ENCODE results near the gene RIMBP2.
"Not testable (repeated sequence)": the region's sequence is repeated elsewhere in the genome, so short reads cannot be mapped to it uniquely, and the experiment has no call there.

RIMBP2 gene

GRCh38 chr12:130715998-130716968 lies at the start of gene RIMBP2:
RIMBP2 (minus strand) TSS chr12:130716299; CDS start chr12:130479013, 237,286 bp downstream.
- peak; percentile 26 for DNase-seq (ENCODE audit: low read depth)

DNA sequence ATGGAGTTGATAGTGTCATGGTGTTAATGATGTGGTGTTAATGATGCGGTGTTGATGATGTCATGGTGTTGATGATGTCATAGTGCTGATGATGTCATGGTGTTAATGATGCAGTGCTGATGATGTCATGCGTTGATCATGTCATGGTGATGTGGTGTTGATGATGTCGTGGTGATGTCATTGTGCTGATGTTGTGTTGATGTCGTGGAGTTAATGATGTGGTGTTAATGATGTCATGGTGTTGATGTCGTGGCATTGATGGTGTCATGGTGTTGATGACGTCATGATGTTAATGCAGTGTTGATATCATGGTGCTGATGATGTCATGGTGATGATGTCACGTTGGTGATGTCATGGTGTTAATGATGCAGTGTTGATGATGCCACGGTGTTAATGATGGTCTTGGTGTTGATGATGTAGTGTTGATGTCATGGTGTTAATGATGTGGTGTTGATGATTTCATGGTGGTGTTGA lies 49.1 kb upstream of the RIMBP2 start:
- DNase-seq (ENCODE audit: low read depth), result no peak

DNA sequence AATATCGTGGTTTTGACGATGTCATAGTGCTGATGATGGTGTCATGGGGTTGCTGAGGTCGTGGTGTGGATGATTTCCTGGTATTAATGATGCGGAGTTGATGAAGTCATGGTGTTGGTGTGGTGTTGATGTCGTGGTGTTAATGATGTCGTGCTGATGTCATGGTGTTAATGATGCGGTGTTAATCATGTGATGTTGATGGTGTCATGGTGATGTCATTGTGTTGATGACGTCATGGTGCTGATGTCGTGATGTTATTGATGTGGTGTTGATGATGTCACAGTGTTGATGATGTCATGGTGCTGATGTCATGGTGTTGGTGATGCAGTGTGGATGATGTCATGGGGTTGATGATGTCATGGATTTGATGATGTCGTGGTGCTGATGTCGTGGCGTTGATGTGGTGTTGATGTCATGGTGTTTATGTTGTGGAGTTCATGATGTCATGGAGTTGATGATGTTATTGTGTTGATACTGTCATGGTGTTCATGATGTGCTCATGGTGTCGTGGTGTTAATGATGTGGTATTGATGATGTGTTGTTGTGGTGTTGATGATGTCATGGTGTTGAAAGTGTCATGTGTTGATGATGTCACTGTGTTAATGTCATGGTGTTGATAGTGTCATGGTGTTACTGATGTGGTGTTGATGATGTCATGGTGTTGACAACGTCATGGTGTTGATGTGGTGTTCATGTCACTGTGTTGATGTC lies 48.5 kb upstream of the RIMBP2 start:
- no peak for DNase-seq (ENCODE audit: low read depth)

GRCh38 chr12:130764073-130764472 lies 48.0 kb upstream of the RIMBP2 start:
- no peak for DNase-seq (ENCODE audit: low read depth)

GRCh38 chr12:130762319-130762675 lies 46.2 kb upstream of the RIMBP2 start:
- DNase-seq (ENCODE audit: low read depth), result no peak

DNA sequence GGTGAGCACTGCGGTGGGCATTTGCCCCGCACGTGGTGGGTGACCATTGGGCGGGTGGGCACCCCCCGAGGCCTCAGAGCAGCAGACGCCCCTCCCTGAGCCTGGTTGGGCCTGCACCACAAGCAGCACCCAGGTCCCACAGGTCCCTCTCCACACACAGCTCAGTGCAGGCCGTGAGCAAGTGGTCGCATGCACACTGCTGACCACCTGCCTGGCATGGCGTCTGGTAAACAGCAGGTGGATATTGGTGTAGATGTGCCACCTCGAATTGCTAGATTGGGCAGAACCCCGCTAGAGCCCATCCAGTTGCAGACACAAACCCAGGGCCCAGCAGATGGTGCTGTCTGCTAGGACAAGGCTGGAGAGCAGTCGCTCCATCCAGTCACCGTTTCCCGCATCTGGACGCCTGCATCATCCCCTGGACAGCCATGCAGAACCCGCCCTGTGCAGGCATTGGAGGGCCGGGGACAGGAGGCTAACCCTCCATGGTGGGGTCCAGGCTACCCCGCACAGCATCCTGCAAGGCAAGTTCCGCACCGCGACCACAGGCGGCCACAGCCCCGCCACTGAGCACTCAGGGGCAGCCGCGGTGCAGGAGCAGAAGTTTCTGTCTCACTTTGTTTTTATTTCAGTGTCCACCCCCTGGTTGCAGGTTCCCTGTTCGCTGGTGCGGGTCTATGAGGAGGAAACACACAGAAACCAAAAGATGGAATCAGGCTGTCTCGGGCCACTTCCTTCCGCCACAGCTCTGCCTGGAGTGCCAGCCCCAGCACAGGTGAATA lies 45.6 kb upstream of the RIMBP2 start:
- peak; percentile 14 for DNase-seq (ENCODE audit: low read depth)

GRCh38 chr12:130754234-130754901 lies 38.3 kb upstream of the RIMBP2 start:
- no peak for DNase-seq (ENCODE audit: low read depth)

- no peak for DNase-seq (ENCODE audit: low read depth)
These were observed 36.7 kb upstream of the RIMBP2 start for GRCh38 chr12:130752692-130753230.

DNA sequence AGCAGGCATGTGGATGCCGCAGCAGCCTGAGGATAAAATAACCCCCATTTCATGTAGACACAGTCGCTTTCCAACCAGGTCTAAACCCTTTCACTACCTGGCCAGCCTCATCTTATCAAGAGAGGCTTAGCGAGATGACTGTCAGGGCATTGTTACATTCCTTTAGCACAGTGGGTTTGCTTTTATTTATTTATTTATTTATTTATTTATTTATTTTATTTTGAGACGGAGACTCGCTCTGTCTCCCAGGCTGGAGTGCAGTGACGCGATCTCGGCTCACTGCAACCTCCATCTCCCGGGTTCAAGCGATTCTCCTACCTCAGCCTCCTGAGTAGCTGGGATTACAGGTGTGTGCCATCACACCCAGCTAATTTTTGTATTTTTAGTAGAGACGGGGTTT lies 35.9 kb upstream of the RIMBP2 start:
- DNase-seq (ENCODE audit: low read depth), result not testable (repeated sequence)

DNA sequence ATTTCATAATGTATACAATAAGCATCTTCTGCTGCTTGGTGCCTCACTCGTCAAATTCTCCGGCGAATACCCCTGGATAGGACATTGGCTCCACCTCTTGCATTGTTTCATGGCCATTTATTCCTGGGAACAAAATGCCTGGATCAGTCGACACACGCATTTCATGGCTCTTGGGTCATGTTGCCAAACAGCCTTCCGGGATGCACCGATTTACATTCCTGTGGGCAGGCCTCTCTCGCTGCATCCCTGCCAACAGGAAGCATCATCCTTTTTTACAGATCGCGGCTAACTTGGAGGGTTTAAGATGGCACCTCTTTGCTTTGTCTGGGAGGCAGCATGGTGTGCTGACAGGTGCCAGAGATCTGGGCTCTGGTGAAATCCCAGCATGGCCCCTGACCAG lies 32.7 kb upstream of the RIMBP2 start:
- DNase-seq (ENCODE audit: low read depth), result no peak

GRCh38 chr12:130747867-130748740 lies 32.0 kb upstream of the RIMBP2 start:
- DNase-seq (ENCODE audit: low read depth), result peak; percentile 11

DNA sequence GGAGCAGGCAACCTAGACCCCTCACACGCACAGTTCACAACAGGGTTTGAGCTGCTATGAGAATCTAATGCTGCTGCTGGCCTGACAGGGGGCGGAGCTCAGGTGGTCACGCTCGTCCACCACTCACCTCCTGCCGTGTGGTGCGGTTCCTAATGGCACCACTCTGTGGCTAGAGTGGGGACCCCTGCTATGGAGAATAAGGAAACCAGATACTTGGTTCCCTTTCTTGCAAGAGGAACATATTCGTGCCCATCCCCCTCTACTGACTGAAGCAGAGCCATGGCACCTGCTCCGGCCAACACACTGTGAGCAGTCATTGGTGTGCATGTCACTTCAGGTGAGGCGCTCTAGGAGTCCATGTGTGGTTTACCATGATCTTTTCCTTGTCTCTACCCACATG lies 30.4 kb upstream of the RIMBP2 start:
- no peak for DNase-seq (ENCODE audit: low read depth)

GRCh38 chr12:130745921-130746320 lies 29.8 kb upstream of the RIMBP2 start:
- DNase-seq (ENCODE audit: low read depth), result no peak

DNA sequence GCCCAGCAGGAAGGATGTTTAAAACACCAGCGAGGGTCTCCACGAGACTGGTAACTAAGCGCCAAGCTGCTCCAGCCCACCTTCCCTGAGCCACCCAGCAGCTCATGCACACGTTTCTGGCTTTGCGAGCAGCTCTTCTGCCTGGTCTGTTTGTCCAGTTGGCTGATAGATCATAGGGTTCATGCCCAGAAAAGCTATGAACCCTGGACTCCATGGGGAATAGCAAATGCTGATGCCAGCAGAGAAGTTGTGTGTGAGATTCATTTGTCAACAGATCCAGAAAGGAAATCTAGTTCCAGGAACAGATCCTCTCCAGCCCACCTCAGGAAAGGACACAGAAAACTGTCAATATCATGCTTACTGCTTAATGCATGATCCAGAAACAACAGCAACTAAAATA lies 28.2 kb upstream of the RIMBP2 start:
- DNase-seq (ENCODE audit: low read depth), result no peak

DNA sequence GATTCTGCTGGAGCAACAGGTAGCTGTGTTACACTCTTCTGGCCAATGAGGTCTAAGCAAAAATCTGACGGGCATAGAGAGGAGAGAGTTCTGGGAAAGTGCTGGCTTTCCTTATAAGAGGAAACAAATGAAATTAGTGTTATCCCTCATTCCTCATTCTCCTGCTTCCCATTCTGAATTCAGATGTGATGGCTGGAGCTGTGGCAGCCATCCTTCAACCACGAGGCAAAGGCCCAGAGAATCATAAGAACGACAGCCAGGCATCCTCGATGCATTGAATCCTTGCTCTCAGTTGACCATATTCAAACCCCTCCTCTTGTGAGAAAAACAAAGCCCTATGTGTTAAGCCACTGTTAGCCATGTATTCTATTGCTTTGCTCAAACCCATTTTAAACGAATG lies 27.5 kb upstream of the RIMBP2 start:
- no peak for DNase-seq (ENCODE audit: low read depth)

GRCh38 chr12:130743176-130743575 lies 27.1 kb upstream of the RIMBP2 start:
- DNase-seq (ENCODE audit: low read depth), result no peak

- no peak for DNase-seq (ENCODE audit: low read depth)
These were observed 26.6 kb upstream of the RIMBP2 start for GRCh38 chr12:130742716-130743115.

- no peak for DNase-seq (ENCODE audit: low read depth)
These were observed 26.0 kb upstream of the RIMBP2 start for GRCh38 chr12:130742112-130742511.

- DNase-seq (ENCODE audit: low read depth), result no peak
These were observed 23.5 kb upstream of the RIMBP2 start for GRCh38 chr12:130739571-130739970.

GRCh38 chr12:130738403-130738802 lies 22.3 kb upstream of the RIMBP2 start:
- not testable (repeated sequence) for DNase-seq (ENCODE audit: low read depth)
